HL-60/S4 treated with phorbol 12-myristate 13-acetate at 8.2 ng/mL for 4 days and 3 days (cell line): Measurements from ENCODE around the gene FOXP1.
"Not testable (repeated sequence)": the region's sequence is repeated elsewhere in the genome, so short reads cannot be mapped to it uniquely, and the experiment has no call there.

Experiments
- in situ Hi-C: fragments of 300-500 bp; cut with MboI; formaldehyde crosslinking; loops from 2 replicates; pipeline ENCODE4 v1.15.0; 2022; ENCODE audit warnings: low sequenced_read_pairs

Gene FOXP1

GRCh38 chr3:71030748-71031147 is 552.8 kb downstream of the FOXP1 start:
- in situ Hi-C loops = no loop called here

- in situ Hi-C loops = no loop called here
Observed at GRCh38 chr3:71029770-71030169, 553.8 kb downstream of the FOXP1 start.

GRCh38 chr3:71028802-71029201 is 554.7 kb downstream of the FOXP1 start:
- in situ Hi-C loops = no loop called here

- in situ Hi-C loops = no loop called here
Observed at GRCh38 chr3:71028184-71028583, 555.3 kb downstream of the FOXP1 start.

DNA sequence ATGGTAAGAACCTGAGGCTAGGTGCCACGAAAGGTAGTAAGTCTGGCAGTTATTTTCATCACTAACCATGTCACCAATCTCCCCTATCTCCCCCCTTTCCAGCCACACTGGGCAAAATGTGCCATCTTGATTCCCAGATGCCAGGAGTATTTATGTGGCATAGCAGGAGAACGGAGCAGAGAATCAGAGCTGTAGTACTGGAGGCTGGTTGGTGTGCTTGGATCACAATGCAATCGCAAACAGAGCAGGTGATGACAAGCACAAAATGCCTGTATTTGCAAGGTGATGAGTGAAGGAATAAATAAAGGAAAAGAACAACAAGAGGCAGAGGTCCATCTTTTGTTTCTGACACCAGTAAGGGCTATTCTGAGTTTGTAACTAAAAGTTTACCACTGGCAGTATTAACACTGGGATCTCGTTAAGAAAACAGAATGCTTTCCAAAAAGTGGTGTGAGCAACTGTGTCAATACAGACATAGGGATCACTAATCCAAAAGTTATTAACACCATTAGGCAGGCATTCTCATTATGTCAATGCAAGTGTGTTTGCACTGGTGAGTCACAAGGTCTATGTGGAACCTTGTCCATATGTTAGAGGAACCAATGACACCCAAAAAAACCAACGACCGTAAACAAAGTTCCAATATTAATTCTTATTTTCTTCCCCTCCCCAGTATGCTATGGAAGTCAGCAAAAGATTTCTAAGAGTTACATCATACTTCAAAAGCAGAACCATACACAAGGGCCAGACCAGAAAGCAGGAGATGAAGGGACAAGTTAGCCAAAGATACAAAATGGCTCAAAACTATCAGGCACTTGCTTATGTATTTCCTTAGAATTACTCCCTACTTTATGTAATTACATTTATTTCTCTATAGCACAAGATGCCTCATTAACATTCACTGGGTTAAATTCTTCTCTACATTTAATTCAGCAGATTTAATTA is 556.6 kb downstream of the FOXP1 start:
- in situ Hi-C loops = no loop called here

DNA sequence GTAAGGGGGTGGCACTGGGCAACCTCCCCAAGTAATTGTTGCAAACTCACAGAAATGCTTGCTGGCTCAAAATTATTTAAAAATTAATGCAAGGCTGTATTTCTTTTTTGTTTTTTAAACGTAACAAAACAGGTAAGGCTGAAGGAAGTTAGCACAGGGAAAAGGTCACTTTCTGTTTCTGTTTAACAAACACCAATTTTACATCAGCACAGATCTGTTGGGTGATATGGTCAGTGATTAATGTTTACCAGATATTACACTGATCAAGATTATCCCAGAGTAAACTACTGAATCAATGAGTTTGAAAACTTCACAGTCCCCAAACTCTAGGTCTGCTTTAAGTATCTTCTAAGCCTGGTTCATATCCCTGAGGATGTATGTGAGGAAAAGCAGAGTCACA is 558.0 kb downstream of the FOXP1 start:
- in situ Hi-C loops = no loop called here

DNA sequence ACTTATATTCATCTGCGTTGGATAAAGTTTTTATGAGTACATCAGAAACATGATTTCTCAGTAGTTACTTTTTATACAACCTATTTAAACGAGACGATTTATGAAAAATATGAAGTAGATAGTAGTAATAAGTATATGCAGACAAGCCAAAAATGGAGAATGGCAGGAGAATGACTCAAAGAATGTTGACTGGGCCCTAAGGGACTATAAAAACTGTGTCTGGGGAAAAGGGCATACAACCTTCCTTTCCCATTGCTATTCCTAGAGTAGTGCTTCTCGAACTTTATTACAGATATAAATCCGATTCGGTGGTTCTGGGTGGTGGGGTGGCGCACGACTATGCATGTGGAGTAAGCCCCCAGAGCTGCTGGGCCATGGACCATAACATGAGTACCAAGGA is 558.5 kb downstream of the FOXP1 start:
- in situ Hi-C loops = no loop called here

DNA sequence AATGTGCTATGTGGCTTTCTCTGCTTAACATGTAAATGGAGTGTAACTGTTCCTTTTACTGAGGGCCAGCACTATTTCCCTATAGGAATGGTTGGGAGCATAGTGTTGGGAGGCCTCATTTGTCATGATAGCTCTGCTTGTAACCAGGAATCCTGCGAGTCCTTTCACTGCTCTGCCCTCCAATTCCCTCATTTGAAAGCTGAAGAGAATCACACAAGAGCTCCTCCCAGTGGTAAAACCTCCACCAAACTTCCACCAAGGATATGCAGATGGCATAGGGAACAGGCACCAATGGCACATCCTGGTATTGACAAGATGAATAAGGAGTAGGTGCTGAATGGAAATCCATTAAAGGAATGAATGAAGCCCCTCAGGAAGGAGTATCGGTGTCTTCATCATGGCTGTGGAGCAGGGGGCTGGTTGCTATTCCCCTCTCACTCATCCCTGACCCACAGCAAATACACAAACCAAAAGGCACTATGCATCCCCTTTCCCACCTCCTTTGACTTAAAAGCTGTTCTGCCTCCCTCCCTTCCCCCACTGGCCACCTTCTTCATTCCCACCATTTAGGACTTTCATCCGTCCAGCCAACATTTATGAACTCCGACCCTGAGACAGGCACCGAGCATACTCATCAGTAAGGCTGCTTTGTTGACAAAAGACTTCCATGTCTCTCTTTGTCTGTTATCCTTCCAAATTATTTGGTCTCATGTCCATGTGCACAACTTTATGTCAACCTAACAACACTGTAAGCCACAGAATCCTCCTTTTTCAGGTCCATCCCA is 560.8 kb downstream of the FOXP1 start:
- in situ Hi-C loops = no loop called here

DNA sequence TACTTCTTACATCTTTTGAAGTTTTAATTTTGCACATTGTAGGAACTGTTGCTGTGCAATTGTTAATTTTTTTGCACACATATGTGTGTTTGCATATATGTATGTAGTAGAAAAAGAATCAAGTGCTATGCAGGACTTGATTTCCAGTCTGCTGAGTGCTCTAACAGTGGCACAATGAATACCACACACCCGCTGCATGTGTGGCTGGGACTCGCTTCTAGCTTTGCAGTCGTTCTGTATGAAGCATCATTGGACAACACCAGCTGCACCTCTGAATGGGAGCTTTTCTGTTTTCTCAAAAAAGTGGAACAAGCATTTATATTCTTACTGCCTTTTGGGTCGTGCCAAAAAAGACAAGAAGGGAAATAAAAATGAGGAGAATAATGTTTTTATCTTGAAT is 564.7 kb downstream of the FOXP1 start:
- in situ Hi-C loops = no loop called here

DNA sequence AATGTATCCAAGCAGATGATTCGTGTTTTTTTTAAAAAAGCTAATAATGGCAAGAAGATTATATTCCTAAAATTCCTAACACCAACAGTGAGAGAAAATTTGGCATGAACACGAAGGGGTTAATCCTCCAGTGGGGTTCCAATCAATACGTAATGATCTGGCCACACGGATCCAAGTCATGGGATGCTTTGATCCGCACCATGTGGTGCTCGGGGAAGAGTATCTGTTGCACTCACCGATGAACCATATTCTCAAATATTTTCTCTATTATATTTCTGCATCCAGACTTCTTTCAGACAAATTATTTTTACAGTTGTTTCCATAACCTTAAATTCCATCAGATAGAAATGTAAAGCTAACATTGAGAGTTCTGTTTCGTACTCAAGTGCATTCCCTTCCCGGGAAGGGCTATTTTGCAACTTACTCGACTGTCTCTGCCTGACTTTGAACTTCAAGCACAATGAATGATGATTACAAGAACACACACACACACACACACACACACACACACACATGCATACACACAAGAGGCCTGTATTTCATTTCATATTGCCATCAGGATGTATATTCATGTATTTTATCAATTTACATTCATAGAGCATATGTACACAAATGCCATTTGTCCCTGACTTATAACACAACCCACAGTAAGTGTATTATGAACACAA is 567.2 kb downstream of the FOXP1 start:
- in situ Hi-C loops = no loop called here

- in situ Hi-C loops = not testable (repeated sequence)
Observed at GRCh38 chr3:71014616-71015015, 568.9 kb downstream of the FOXP1 start.

GRCh38 chr3:71012971-71013370 is 570.6 kb downstream of the FOXP1 start:
- in situ Hi-C loops = no loop called here

DNA sequence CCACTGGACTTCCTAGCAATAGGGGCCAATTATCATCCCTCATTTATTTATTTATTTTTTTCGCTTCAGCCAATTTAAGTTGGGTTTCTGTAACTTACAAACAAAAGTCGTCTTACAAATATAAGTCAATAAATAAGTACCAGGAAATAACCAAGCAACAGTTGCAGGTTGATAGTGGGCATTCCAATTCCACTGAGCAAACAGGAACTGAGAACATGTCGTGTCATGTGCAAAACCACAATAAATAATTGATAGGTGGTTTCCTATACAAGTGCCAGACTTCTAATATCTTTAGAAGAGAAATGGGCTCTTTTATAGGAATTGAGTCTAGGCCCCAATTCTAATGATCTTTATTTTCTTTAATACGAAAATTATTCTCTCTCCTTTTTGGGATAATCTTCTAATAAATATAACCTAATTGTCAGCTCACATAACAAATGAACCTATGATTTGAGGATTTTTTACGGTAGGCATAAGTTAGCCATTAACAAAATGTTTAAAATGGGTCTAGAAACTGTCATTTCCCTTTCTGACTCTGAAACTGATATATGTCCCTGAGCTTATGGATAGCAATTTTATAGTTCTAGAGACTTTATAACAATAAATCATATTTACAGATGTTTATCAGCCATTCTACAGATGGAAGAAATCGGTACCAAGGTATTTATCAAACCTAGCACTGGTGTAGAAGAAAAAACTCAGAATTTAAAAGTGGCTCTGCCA is 571.8 kb downstream of the FOXP1 start:
- in situ Hi-C loops = no loop called here

GRCh38 chr3:71010726-71011455 is 572.6 kb downstream of the FOXP1 start:
- in situ Hi-C loops = no loop called here

- in situ Hi-C loops = no loop called here
Observed at GRCh38 chr3:71008350-71008935, 575.1 kb downstream of the FOXP1 start.

GRCh38 chr3:71006810-71007785 is 576.4 kb downstream of the FOXP1 start:
- in situ Hi-C loops = no loop called here

GRCh38 chr3:71005702-71006321 is 577.7 kb downstream of the FOXP1 start:
- in situ Hi-C loops = no loop called here

DNA sequence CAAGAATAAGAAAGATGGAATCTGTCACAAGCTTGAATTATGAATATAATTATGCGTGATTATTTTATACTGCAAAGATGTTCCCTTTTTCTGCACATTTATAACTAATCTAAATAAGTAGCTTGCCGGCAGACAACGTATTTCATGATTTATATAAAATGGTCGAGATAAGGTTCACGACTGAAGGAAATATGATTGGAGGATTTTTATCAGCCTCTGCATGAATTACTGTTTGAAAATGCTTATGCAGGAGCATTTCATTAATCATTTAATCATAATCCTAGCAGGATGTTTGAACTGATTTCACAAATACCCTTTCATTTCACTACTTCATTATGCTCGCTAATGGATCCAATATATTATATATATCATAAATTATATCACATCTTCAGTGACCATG is 580.0 kb downstream of the FOXP1 start:
- in situ Hi-C loops = no loop called here
